Keratinocyte (primary cell): ENCODE data around the gene PSMB10. TPM values are rescaled to one million over a fixed set of nuclear protein-coding genes. Genes with fewer than 3 reads are reported as not detected.

Experiments
- DNase-seq: peaks from one replicate; pipeline ENCODE4 v3.0.0-alpha.2; 2011; ENCODE audit warnings: low read depth, missing footprints, low spot score
- FAIRE-seq: peaks from 2 replicates; lab custom pipeline; 2011; peaks lifted over from hg19 to GRCh38; lab: Jason Lieb, UNC
- H2AFZ ChIP-seq: 2 replicates; pipeline ENCODE4 v1.6.0; 2012; ENCODE audit warnings: low read length, control low read depth, inconsistent platforms; ENCODE audit not compliant: control insufficient read depth
- H3K27ac ChIP-seq: 2 replicates; pipeline ENCODE4 v1.5.1; 2011; ENCODE audit warnings: low read length; ENCODE audit not compliant: control insufficient read depth, insufficient read depth
- H3K27me3 ChIP-seq: 3 replicates; pipeline ENCODE4 v1.6.0; 2011; ENCODE audit warnings: low read length; ENCODE audit not compliant: control insufficient read depth, insufficient read depth; ENCODE audit errors: extremely low read depth
- H3K36me3 ChIP-seq, 2 experiments: 2 replicates in 1 of 2; 3 replicates in 1 of 2; pipeline ENCODE4 v1.5.1; 2011; ENCODE audit warnings: low read length in 2 of 2, mild to moderate bottlenecking in 1 of 2; ENCODE audit not compliant: control insufficient read depth in 2 of 2, insufficient read depth in 2 of 2; ENCODE audit errors: extremely low read depth in 1 of 2
- H3K4me1 ChIP-seq: 3 replicates; pipeline ENCODE4 v1.5.1; 2011; ENCODE audit warnings: low read length; ENCODE audit not compliant: control insufficient read depth, insufficient read depth; ENCODE audit errors: extremely low read depth
- H3K4me2 ChIP-seq: 3 replicates; pipeline ENCODE4 v1.6.0; 2011; ENCODE audit warnings: low read depth, low read length; ENCODE audit not compliant: control insufficient read depth, insufficient read depth; ENCODE audit errors: extremely low read depth
- H3K4me3 ChIP-seq, 3 experiments: fragments of 200-600 bp in 1 of 3; sonication (generic) in 1 of 3; 2 replicates in 2 of 3; 3 replicates in 1 of 3; pipeline ENCODE4 v1.5.1; 2011 to 2016; ENCODE audit warnings: low read length in 3 of 3, mild to moderate bottlenecking in 3 of 3, control low read depth in 2 of 3, inconsistent platforms in 1 of 3, low read depth in 1 of 3, mixed read lengths in 1 of 3, mixed run types in 1 of 3, moderate library complexity in 1 of 3; ENCODE audit not compliant: control insufficient read depth in 2 of 3, insufficient read depth in 2 of 3; ENCODE audit errors: extremely low read depth in 1 of 3
- H3K79me2 ChIP-seq: 2 replicates; pipeline ENCODE4 v1.6.0; 2012; ENCODE audit warnings: low read length; ENCODE audit not compliant: control insufficient read depth, insufficient read depth
- H3K9ac ChIP-seq: 3 replicates; pipeline ENCODE4 v1.6.0; 2011; ENCODE audit warnings: low read length; ENCODE audit not compliant: control insufficient read depth, insufficient read depth; ENCODE audit errors: extremely low read depth
- H3K9me1 ChIP-seq: 3 replicates; pipeline ENCODE4 v1.6.0; 2011; ENCODE audit warnings: low read length; ENCODE audit not compliant: control insufficient read depth, insufficient read depth; ENCODE audit errors: extremely low read depth
- H3K9me3 ChIP-seq: 2 replicates; pipeline ENCODE4 v1.5.1; 2012; ENCODE audit warnings: low read depth, low read length; ENCODE audit not compliant: control insufficient read depth
- H4K20me1 ChIP-seq: 3 replicates; pipeline ENCODE4 v1.6.0; 2011; ENCODE audit warnings: low read length; ENCODE audit not compliant: control insufficient read depth, insufficient read depth; ENCODE audit errors: extremely low read depth
- EZH2 ChIP-seq: IDR thresholded peaks from one replicate; pipeline ENCODE4 v1.6.1; 2012; ENCODE audit warnings: inconsistent platforms, mild to moderate bottlenecking, low read length, moderate library complexity
- dilution Hi-C: fragments of 300-500 bp; cut with MboI; formaldehyde crosslinking; loops from one replicate; pipeline ENCODE4 v1.7.0; 2020; ENCODE audit warnings: low sequenced_read_pairs; ENCODE audit not compliant: extremely low pct_ligation_motif_present
- polyA plus RNA-seq, 5 experiments: library from polyadenylated mRNA; depleted of rRNA in 3 of 5; stranded (reverse) in 3 of 5; stranded (forward) in 1 of 5; unstranded in 1 of 5; fragments of >200 nt; gene quantifications; 1 replicate in 1 of 5; 2 replicates in 3 of 5; 3 replicates in 1 of 5; pipeline versions ENCODE4 v1.2.1 to v1.2.3, GENCODE V29; 2011 to 2012; ENCODE audit warnings: missing spikeins in 2 of 5, low read depth in 1 of 5, low replicate concordance in 1 of 5
- TF ChIP-seq, protein P1 (sequence below), 3 experiments: IDR thresholded peaks in 1 of 3; conservative IDR thresholded peaks in 1 of 3; optimal IDR thresholded peaks in 1 of 3; 2 replicates in 2 of 3; 3 replicates in 1 of 3; pipeline versions ENCODE3 to v1.5.1; 2011; ENCODE audit warnings: low read length in 3 of 3, mild to moderate bottlenecking in 3 of 3, moderate library complexity in 2 of 3, control low read depth in 1 of 3, inconsistent platforms in 1 of 3; ENCODE audit not compliant: insufficient read depth in 2 of 3; ENCODE audit errors: extremely low read depth in 1 of 3

PSMB10 gene
- polyA plus RNA-seq, 1 donor (not counting 4 experiments of a cell fraction or from before 2014, with no cell fraction given): 11.1 TPM

DNA sequence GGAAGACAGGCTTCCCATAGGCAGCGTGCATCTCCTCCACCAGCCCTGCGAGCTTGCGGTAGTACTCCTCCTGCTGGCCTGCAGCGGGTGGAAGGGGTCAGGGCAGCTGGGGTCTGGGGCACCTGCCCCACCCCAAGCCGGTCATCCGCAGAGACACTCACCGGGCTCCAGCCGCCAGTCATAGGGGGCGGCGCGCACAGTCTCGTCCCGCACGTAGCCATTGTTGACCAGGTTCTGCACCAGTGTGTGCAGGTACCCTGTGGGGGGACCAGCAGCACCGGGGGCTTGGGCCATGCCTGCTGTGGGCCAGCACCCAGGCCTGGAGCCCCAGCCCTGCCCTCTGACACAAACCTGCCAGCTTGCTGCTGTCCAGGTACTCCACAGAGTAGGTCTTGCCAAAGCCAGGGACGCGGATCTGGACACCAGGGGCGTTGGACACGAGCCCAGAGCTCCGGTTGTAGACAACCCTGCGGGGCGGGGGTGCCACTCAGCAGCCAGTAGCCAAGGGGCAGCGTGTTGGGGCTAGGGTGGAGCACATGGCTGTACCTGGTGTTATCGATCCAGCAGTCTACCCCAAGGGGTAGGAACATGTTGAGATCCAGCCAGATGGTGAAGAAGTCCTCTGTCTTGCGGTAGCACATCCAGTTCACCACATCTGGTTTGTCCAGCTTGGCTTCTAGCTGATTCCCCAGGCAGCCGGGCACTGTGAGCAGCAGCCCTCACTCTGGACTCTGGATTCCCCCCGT lies 6.0 kb upstream of the PSMB10 start:
- H2AFZ ChIP-seq: no peak overlapping the region
- no peaks in the 10 kb centered on the region for H3K9me3 ChIP-seq
- H3K27me3 ChIP-seq: no peaks in the 10 kb centered on the region
- H3K4me1 ChIP-seq: no peaks in the 10 kb centered on the region
- H4K20me1 ChIP-seq: peaks cover 3% of the 10 kb centered on the region
- H3K9me1 ChIP-seq: peaks cover 3% of the 10 kb centered on the region
- TF ChIP-seq, protein P1, sequence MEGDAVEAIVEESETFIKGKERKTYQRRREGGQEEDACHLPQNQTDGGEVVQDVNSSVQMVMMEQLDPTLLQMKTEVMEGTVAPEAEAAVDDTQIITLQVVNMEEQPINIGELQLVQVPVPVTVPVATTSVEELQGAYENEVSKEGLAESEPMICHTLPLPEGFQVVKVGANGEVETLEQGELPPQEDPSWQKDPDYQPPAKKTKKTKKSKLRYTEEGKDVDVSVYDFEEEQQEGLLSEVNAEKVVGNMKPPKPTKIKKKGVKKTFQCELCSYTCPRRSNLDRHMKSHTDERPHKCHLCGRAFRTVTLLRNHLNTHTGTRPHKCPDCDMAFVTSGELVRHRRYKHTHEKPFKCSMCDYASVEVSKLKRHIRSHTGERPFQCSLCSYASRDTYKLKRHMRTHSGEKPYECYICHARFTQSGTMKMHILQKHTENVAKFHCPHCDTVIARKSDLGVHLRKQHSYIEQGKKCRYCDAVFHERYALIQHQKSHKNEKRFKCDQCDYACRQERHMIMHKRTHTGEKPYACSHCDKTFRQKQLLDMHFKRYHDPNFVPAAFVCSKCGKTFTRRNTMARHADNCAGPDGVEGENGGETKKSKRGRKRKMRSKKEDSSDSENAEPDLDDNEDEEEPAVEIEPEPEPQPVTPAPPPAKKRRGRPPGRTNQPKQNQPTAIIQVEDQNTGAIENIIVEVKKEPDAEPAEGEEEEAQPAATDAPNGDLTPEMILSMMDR (optimal IDR thresholded peaks at IDR 0.05 in 1 of 3, IDR thresholded peaks at IDR 0.05 in 1 of 3, conservative IDR thresholded peaks at IDR 0.05 in 1 of 3; ENCODE audit: extremely low read depth in 1 of 3, insufficient read depth in 2 of 3, low read length in 3 of 3): no peak
- no peak for TF ChIP-seq EZH2
- peaks cover 54 to 58% of the 10 kb centered on the region in 2 experiments for H3K36me3 ChIP-seq
- H3K9ac ChIP-seq: no peak overlapping the region
- no peak overlapping the region for H3K27ac ChIP-seq
- FAIRE-seq: no peak
- no peak for DNase-seq
- no peak overlapping the region for H3K4me2 ChIP-seq
- dilution Hi-C loops: no loop called here
- no peak overlapping the region for H3K4me3 ChIP-seq
- H3K79me2 ChIP-seq: peaks cover 5% of the 10 kb centered on the region

DNA sequence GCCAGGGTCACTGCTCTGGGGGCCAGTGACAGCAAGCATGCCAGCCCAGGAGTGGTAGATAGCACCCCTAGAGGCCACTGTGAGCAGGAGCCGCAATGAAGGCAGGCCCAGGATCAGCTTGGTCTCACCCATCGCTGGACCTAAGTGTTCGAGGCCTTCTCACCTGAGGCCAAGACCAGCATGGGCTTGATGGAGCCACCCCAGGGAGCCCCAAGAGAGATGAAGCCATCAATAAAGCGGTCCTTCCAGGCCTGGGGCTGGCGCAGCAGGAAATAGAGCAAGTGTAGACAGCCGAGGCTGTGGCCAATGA lies 5.5 kb upstream of the PSMB10 start:
- no peak for FAIRE-seq
- peaks cover 49 to 53% of the 10 kb centered on the region in 2 experiments for H3K36me3 ChIP-seq

More for the DNA sequence above, 5.5 kb upstream of the PSMB10 start:
- no peak overlapping the region for H3K4me3 ChIP-seq
- no peak overlapping the region for H3K9ac ChIP-seq
- peaks cover 3% of the 10 kb centered on the region for H3K4me1 ChIP-seq
- no peak overlapping the region for H2AFZ ChIP-seq
- H3K9me1 ChIP-seq: peaks cover 3% of the 10 kb centered on the region
- H3K27ac ChIP-seq: no peak overlapping the region
- H4K20me1 ChIP-seq: peaks cover 3% of the 10 kb centered on the region
- dilution Hi-C loops: no loop called here
- DNase-seq: no peak
- H3K9me3 ChIP-seq: no peaks in the 10 kb centered on the region
- no peak for TF ChIP-seq EZH2
- TF ChIP-seq, protein P1 (optimal IDR thresholded peaks at IDR 0.05 in 1 of 3, IDR thresholded peaks at IDR 0.05 in 1 of 3, conservative IDR thresholded peaks at IDR 0.05 in 1 of 3; ENCODE audit: extremely low read depth in 1 of 3, insufficient read depth in 2 of 3, low read length in 3 of 3): peak; percentile 76 to 82 (median 81)
- no peak overlapping the region for H3K4me2 ChIP-seq
- H3K27me3 ChIP-seq: no peaks in the 10 kb centered on the region
- peaks cover 5% of the 10 kb centered on the region for H3K79me2 ChIP-seq
